ENCODE results near the gene KIR2DL1.
"Not testable (repeated sequence)": the region's sequence is repeated elsewhere in the genome, so short reads cannot be mapped to it uniquely, and the experiment has no call there.

Gene KIR2DL1

DNA sequence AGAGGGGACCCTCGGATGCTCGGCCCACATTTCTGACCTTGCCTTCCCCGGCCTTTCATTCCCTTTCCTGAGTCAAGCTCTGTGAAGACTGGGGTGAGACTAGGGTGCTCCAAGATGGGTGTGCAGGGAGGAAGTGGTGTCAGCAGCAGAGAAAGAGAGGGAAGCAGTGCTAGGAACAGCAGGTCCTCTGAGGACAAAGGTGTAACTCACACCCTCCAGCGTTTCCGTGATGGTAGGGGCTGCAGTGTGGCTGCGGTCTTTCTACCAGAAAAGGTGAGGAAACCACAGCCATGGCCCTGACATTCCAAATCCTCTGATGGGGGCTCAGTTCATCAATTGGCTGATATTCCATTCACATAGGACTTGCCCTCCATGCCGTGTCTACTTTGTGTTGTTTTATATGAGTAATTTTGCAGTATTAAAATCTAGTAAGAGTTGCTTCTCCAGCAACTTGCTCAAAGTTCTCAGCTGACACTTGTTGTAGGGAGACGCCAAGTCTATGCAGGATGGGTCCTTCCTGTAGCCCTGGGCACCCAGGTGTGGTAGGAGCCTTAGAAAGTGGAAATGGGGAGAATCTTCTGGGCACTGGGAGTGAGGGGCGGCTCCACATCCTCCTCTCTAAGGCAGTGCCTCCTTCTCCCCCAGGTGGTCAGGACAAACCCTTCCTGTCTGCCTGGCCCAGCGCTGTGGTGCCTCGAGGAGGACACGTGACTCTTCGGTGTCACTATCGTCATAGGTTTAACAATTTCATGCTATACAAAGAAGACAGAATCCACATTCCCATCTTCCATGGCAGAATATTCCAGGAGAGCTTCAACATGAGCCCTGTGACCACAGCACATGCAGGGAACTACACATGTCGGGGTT lies 48.3 kb downstream of the KIR2DL1 start:
- DNase-seq (ENCODE audit: low spot score), result no peak

- DNase-seq (ENCODE audit: low spot score), result not testable (repeated sequence)
Measured at GRCh38 chr19:54824416-54824815, 54.8 kb downstream of the KIR2DL1 start.

GRCh38 chr19:54825326-54825725 lies 55.7 kb downstream of the KIR2DL1 start:
- DNase-seq (ENCODE audit: low spot score), result not testable (repeated sequence)

DNA sequence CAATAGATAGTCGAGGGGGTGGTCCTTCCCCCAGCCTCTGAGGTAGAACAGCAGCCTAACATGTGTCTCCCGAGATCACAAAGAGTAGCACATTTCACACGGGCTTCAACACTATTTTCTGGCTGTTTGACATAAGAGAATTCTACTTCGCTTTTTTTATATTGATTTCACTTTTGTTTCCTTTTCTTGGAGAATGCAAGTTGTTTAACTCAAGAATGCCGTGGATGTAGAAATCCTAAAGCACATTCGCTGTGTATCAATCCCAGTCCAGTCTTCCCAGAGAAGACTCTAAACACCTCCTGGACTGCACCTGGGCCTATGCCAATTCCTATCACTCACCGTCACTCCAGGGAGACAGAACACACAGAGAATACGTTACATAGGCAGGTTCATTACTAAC lies 58.5 kb downstream of the KIR2DL1 start:
- not testable (repeated sequence) for DNase-seq (ENCODE audit: low spot score)

DNA sequence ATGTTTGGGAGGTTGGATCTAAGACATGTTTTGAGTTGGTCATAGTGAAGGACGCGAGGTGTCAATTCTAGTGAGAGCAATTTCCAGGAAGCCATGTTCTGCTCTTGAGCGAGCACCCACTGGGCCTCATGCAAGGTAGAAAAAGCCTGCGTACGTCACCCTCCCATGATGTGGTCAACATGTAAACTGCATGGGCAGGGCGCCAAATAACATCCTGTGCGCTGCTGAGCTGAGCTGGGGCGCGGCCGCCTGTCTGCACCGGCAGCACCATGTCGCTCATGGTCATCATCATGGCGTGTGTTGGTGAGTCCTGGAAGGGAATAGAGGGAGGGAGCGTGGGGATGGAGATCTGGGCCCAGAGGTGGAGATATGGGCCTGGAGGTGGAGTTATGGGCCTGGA lies 62.9 kb downstream of the KIR2DL1 start, which contains the start of gene KIR2DS4:
Gene KIR2DS4 (plus strand): TSS at position 181 of the 400 bp plus-strand sequence.
- DNase-seq (ENCODE audit: low spot score), result not testable (repeated sequence)

Small RNAs within 50 kb of the gene (small RNA-seq; reads per million reads assigned to genes)
- gene KIR3DP1, result 0 reads per million in 2 experiments

Measured in SK-N-DZ (cell line).